Measurements from ENCODE around the gene UPK2.
"Not testable (repeated sequence)": the region's sequence is repeated elsewhere in the genome, so short reads cannot be mapped to it uniquely, and the experiment has no call there.

UPK2 gene

DNA sequence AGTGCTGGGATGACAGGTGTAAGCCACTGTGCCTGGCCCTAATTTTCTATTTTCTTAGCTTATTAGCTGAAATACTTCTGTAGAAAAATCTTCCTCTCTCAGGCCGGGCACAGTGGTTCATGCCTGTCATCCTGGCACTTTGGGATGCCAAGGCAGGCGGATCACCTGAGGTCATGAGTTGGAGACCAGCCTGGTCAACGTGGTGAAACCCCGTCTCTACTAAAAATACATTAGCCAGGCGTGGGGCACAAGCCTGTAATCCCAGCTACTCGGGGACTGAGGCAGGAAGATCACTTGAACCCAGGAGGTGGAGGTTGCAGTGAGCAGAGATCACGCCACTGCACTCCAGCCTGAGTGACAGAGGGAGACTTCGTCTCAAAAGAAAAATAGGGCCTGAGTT is 28.2 kb downstream of the UPK2 start:
- H3K4me1 ChIP-seq (ENCODE audit: control insufficient read depth in 5 of 5, insufficient read depth in 5 of 5, low read length in 5 of 5): peaks cover 3 to 15% (median 12%) of the 10 kb centered on the region in 5 donors
- H3K36me3 ChIP-seq (ENCODE audit: control insufficient read depth in 5 of 5, insufficient read depth in 5 of 5, low read length in 5 of 5); H3K27me3 ChIP-seq (ENCODE audit: control insufficient read depth in 5 of 5, insufficient read depth in 4 of 5, low read length in 5 of 5); H3K9me3 ChIP-seq (ENCODE audit: control insufficient read depth in 5 of 5, low read length in 5 of 5); H3K27ac ChIP-seq (ENCODE audit: low read depth, low read length); H3K4me3 ChIP-seq (ENCODE audit: low read depth in 1 of 5, low read length in 5 of 5); H3K9ac ChIP-seq (ENCODE audit: low read length in 5 of 5): not testable (repeated sequence)

DNA sequence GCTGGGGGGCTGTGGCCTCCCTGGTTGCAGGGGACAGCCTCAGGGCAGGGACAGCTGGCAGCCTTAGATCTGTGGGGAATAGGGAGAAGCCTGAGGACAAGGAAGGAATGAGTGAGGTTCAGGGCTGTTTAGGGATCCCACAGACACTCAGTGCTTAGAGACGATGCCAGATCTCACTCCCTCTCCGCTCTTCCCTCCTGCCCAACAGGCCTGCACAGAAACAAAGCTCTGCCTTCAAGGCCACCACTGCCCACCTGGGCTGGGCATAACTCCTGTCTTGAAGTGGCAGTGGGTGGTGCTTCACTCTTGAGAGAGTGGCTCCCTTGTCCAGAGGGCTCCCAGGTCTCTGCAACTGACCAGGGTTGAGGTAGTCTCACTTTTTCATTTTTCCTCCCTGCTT is 28.7 kb downstream of the UPK2 start:
- Histone ChIP-seq H3K4me3 (ENCODE audit: low read depth in 1 of 5, low read length in 5 of 5) (no peak overlapping the region), H3K36me3 (ENCODE audit: control insufficient read depth in 5 of 5, insufficient read depth in 5 of 5, low read length in 5 of 5) (no peaks in the 10 kb centered on the region), H3K9ac (ENCODE audit: low read length in 5 of 5) (no peak overlapping the region), H3K27me3 (ENCODE audit: control insufficient read depth in 5 of 5, insufficient read depth in 4 of 5, low read length in 5 of 5) (no peaks in the 10 kb centered on the region), H3K9me3 (ENCODE audit: control insufficient read depth in 5 of 5, low read length in 5 of 5) (no peaks in the 10 kb centered on the region), H3K4me1 (ENCODE audit: control insufficient read depth in 5 of 5, insufficient read depth in 5 of 5, low read length in 5 of 5) (peaks cover 3 to 12% (median 11%) of the 10 kb centered on the region in 5 donors), H3K27ac (ENCODE audit: low read depth, low read length) (no peak overlapping the region)

DNA sequence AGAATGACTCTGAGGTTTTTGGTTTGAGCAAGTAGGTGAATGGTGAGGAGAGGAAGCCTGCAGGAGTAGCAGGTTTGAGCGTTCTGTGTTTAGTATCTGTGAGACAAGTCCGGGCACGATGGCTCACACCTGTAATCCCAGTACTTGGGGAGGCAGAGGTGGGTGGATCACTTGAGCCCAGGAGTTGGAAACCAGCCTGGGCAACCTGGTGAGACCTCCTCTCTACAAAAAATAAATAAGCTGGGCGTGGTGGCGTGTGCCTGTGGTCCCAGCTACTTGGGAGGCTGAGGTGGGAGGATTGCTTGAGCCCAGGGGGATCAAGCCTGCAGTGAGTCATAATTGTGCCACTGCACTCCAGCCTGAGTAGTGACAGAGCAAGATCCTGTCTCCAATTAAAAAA is 32.2 kb downstream of the UPK2 start:
- H3K4me1 ChIP-seq (ENCODE audit: control insufficient read depth in 5 of 5, insufficient read depth in 5 of 5, low read length in 5 of 5): no peaks in the 10 kb centered on the region
- no peak overlapping the region for H3K4me3 ChIP-seq (ENCODE audit: low read depth in 1 of 5, low read length in 5 of 5)
- no peaks in the 10 kb centered on the region for H3K27me3 ChIP-seq (ENCODE audit: control insufficient read depth in 5 of 5, insufficient read depth in 4 of 5, low read length in 5 of 5)
- no peak overlapping the region for H3K9ac ChIP-seq (ENCODE audit: low read length in 5 of 5)
- H3K9me3 ChIP-seq (ENCODE audit: control insufficient read depth in 5 of 5, low read length in 5 of 5): no peaks in the 10 kb centered on the region
- H3K27ac ChIP-seq (ENCODE audit: low read depth, low read length): no peak overlapping the region
- H3K36me3 ChIP-seq (ENCODE audit: control insufficient read depth in 5 of 5, insufficient read depth in 5 of 5, low read length in 5 of 5): no peaks in the 10 kb centered on the region

DNA sequence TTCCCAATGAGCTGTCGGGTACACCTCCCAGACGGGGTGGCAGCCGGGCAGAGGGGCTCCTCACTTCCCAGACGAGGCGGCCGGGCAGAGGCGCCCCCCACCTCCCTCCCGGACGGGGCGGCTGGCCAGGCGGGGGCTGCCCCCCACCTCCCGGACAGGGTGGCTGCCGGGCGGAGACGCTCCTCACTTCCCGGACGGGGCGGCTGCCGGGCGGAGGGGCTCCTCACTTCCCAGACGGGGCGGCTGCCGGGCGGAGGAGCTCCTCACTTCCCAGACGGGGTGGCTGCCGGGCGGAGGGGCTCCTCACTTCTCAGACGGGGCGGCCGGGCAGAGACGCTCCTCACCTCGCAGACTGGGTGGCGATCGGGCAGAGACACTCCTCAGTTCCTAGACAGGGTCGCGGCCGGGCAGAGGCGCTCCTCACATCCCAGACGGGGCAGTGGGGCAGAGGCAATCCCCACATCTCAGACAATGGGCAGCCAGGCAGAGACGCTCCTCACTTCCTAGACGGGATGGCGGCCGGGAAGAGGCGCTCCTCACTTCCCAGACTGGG is 35.5 kb downstream of the UPK2 start:
- H3K4me3 ChIP-seq (ENCODE audit: low read depth in 1 of 5, low read length in 5 of 5); H3K4me1 ChIP-seq (ENCODE audit: control insufficient read depth in 5 of 5, insufficient read depth in 5 of 5, low read length in 5 of 5); H3K9me3 ChIP-seq (ENCODE audit: control insufficient read depth in 5 of 5, low read length in 5 of 5); H3K36me3 ChIP-seq (ENCODE audit: control insufficient read depth in 5 of 5, insufficient read depth in 5 of 5, low read length in 5 of 5); H3K9ac ChIP-seq (ENCODE audit: low read length in 5 of 5); H3K27ac ChIP-seq (ENCODE audit: low read depth, low read length); H3K27me3 ChIP-seq (ENCODE audit: control insufficient read depth in 5 of 5, insufficient read depth in 4 of 5, low read length in 5 of 5): not testable (repeated sequence)

DNA sequence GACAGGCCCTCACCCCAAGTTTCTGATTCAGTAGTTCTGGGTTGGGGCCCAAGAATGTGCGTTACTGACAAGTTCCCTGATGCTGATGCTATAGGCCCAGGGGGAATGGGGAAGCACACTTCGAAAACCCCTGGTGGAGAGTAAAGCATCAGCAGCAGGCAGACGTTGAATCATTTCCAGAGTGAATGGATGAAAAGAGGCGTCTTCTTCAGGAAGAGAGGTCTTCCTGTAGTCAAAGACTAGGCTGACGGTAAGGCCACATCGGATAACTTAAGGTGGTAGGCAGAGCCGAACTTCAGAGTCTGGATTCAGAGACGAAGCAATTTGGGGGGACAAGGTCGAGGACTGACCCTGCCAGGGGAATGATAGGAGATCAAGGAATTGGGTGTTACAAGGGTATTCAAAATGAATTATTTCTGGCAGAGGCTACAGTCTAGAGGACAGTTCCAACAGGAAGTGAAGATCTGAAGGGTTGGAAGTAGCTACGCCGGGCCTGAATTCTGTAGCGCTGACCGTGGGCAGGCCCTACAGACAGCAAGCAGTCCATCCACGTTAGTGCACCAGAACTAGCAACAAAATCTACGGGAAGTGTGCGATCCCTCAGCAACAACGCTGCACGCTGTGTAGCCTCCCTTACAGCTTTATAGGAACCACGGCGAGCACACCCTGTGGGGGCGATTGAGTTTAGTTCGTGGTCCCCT is 41.0 kb downstream of the UPK2 start:
- H3K27ac ChIP-seq (ENCODE audit: low read depth, low read length): peak overlapping the region; percentile 75
- H3K9me3 ChIP-seq (ENCODE audit: control insufficient read depth in 5 of 5, low read length in 5 of 5): no peaks in the 10 kb centered on the region
- H3K27me3 ChIP-seq (ENCODE audit: control insufficient read depth in 5 of 5, insufficient read depth in 4 of 5, low read length in 5 of 5): no peaks in the 10 kb centered on the region
- H3K36me3 ChIP-seq (ENCODE audit: control insufficient read depth in 5 of 5, insufficient read depth in 5 of 5, low read length in 5 of 5): peaks cover 7 to 21% (median 12%) of the 10 kb centered on the region in 5 donors
- peak overlapping the region; percentile 81 to 99 (median 94) for H3K4me3 ChIP-seq (ENCODE audit: low read depth in 1 of 5, low read length in 5 of 5)
- peak overlapping the region; percentile 16 to 93 (median 74) for H3K9ac ChIP-seq (ENCODE audit: low read length in 5 of 5)
- peaks cover 7 to 24% (median 22%) of the 10 kb centered on the region in 5 donors for H3K4me1 ChIP-seq (ENCODE audit: control insufficient read depth in 5 of 5, insufficient read depth in 5 of 5, low read length in 5 of 5)

DNA sequence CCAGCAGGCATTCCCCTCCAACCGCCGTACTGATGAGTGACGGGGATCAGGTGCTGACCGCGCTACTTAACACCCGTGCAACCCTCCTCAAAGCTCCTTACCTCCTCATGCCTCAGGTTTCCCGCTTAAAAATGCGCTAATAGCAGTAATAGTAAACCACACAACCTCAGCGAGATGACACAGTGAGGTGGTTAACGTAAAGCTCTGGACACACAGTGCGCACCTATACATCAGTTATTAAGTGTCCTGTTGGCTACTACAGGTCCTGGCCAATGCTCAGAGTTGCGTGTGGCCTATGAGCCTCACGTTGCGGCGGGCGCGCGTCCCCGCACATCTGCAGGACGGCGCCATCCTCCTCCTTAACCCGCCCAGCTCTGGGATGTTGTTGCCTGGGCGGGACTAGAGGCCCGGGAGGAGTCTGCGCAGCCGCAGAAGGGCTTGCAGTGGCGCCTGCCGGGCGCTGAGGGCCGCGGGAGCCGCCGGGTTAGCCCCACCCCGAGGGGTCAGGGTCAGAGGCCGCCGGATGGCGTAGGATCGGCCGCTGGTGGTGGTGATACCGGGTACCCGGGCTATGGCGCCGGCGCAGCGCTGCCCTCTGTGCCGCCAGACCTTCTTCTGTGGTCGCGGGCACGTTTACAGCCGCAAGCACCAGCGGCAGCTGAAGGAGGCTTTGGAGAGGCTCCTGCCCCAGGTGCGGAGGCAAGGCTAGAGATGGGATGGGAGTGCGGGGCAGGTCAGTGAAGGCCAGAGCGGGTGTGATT is 41.7 kb downstream of the UPK2 start, which contains the start of gene CENATAC:
Gene CENATAC (plus strand): TSS at position 512 of the 761 bp plus-strand sequence. CDS start 60 bp downstream, at position 572.
- peak within 1 kb of the TSS; percentile 73 to 93 (median 76) for H3K9ac ChIP-seq (ENCODE audit: low read length in 5 of 5)
- H3K4me1 ChIP-seq (ENCODE audit: control insufficient read depth in 5 of 5, insufficient read depth in 5 of 5, low read length in 5 of 5): peaks cover 7 to 24% (median 22%) of the 10 kb centered on the region in 5 donors
- H3K4me3 ChIP-seq (ENCODE audit: low read depth in 1 of 5, low read length in 5 of 5): peak within 1 kb of the TSS; percentile 81 to 99 (median 94)
- no peaks in the 10 kb centered on the region for H3K9me3 ChIP-seq (ENCODE audit: control insufficient read depth in 5 of 5, low read length in 5 of 5)
- H3K27ac ChIP-seq (ENCODE audit: low read depth, low read length): peak within 1 kb of the TSS; percentile 75
- peaks cover 7 to 26% (median 12%) of the 10 kb centered on the region in 5 donors for H3K36me3 ChIP-seq (ENCODE audit: control insufficient read depth in 5 of 5, insufficient read depth in 5 of 5, low read length in 5 of 5)
- no peaks in the 10 kb centered on the region for H3K27me3 ChIP-seq (ENCODE audit: control insufficient read depth in 5 of 5, insufficient read depth in 4 of 5, low read length in 5 of 5)

DNA sequence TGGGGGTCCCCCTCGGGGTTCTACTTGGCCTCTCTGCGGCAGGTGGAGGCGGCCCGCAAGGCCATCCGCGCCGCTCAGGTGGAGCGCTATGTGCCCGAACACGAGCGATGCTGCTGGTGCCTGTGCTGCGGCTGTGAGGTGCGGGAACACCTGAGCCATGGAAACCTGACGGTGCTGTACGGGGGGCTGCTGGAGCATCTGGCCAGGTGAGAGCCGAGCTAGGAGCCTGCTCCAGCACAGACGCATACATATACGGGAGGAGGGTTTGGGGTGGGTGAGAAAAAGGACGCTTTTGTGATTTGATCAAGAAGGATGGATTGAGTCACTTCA is 42.3 kb downstream of the UPK2 start:
- no peaks in the 10 kb centered on the region for H3K27me3 ChIP-seq (ENCODE audit: control insufficient read depth in 5 of 5, insufficient read depth in 4 of 5, low read length in 5 of 5)
- peaks cover 7 to 24% (median 22%) of the 10 kb centered on the region in 5 donors for H3K4me1 ChIP-seq (ENCODE audit: control insufficient read depth in 5 of 5, insufficient read depth in 5 of 5, low read length in 5 of 5)
- peak overlapping the region; percentile 75 for H3K27ac ChIP-seq (ENCODE audit: low read depth, low read length)
- peak overlapping the region; percentile 73 to 93 (median 76) for H3K9ac ChIP-seq (ENCODE audit: low read length in 5 of 5)
- peak overlapping the region; percentile 78 to 99 (median 89) for H3K4me3 ChIP-seq (ENCODE audit: low read depth in 1 of 5, low read length in 5 of 5)
- no peaks in the 10 kb centered on the region for H3K9me3 ChIP-seq (ENCODE audit: control insufficient read depth in 5 of 5, low read length in 5 of 5)
- H3K36me3 ChIP-seq (ENCODE audit: control insufficient read depth in 5 of 5, insufficient read depth in 5 of 5, low read length in 5 of 5): peaks cover 7 to 32% (median 15%) of the 10 kb centered on the region in 5 donors

DNA sequence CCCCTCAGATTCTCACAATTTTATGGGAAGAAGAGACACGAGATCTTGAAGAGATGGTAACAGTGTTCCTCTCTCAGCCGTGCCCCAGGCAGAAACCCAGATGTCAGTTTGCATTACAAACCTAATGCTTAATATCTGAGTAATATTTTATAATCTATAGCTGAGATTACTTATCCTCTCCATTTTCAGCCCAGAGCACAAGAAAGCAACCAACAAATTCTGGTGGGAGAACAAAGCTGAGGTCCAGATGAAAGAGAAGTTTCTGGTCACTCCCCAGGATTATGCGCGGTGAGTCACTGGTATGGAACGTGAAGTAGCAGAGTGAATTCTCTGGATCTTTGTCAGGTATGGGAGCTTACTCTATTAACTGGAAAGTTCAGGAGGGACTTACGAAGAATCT is 42.7 kb downstream of the UPK2 start:
- H3K9me3 ChIP-seq (ENCODE audit: control insufficient read depth in 5 of 5, low read length in 5 of 5): no peaks in the 10 kb centered on the region
- peak overlapping the region; percentile 73 to 93 (median 76) for H3K9ac ChIP-seq (ENCODE audit: low read length in 5 of 5)
- peaks cover 7 to 32% (median 15%) of the 10 kb centered on the region in 5 donors for H3K36me3 ChIP-seq (ENCODE audit: control insufficient read depth in 5 of 5, insufficient read depth in 5 of 5, low read length in 5 of 5)
- no peaks in the 10 kb centered on the region for H3K27me3 ChIP-seq (ENCODE audit: control insufficient read depth in 5 of 5, insufficient read depth in 4 of 5, low read length in 5 of 5)
- H3K4me1 ChIP-seq (ENCODE audit: control insufficient read depth in 5 of 5, insufficient read depth in 5 of 5, low read length in 5 of 5): peaks cover 7 to 24% (median 22%) of the 10 kb centered on the region in 5 donors
- peak overlapping the region; percentile 75 for H3K27ac ChIP-seq (ENCODE audit: low read depth, low read length)
- H3K4me3 ChIP-seq (ENCODE audit: low read depth in 1 of 5, low read length in 5 of 5): peak overlapping the region; percentile 78 to 99 (median 89)

DNA sequence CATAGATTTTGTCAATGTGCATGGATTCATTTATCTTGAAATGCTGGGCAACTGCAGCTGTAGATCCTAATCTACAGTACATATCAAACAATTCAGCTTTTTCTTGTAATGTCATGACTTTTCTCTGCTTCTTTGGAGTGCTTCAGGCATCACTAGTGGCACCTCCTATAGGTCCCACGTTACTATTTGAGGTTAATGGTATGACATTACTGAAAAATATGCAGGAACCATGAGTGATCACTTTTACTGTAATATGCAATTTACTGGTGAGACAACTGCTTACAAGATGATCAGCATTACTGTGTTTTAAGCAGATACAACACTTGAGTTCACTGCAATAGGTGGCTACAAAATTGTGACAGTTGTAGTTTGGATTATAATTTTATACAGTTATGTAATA is 44.8 kb downstream of the UPK2 start:
- H3K4me3 ChIP-seq (ENCODE audit: low read depth in 1 of 5, low read length in 5 of 5): no peak overlapping the region
- H3K9ac ChIP-seq (ENCODE audit: low read length in 5 of 5): no peak overlapping the region
- no peaks in the 10 kb centered on the region for H3K9me3 ChIP-seq (ENCODE audit: control insufficient read depth in 5 of 5, low read length in 5 of 5)
- peaks cover 7 to 24% (median 22%) of the 10 kb centered on the region in 5 donors for H3K4me1 ChIP-seq (ENCODE audit: control insufficient read depth in 5 of 5, insufficient read depth in 5 of 5, low read length in 5 of 5)
- H3K36me3 ChIP-seq (ENCODE audit: control insufficient read depth in 5 of 5, insufficient read depth in 5 of 5, low read length in 5 of 5): peaks cover 7 to 37% (median 21%) of the 10 kb centered on the region in 5 donors
- H3K27me3 ChIP-seq (ENCODE audit: control insufficient read depth in 5 of 5, insufficient read depth in 4 of 5, low read length in 5 of 5): no peaks in the 10 kb centered on the region
- no peak overlapping the region for H3K27ac ChIP-seq (ENCODE audit: low read depth, low read length)

DNA sequence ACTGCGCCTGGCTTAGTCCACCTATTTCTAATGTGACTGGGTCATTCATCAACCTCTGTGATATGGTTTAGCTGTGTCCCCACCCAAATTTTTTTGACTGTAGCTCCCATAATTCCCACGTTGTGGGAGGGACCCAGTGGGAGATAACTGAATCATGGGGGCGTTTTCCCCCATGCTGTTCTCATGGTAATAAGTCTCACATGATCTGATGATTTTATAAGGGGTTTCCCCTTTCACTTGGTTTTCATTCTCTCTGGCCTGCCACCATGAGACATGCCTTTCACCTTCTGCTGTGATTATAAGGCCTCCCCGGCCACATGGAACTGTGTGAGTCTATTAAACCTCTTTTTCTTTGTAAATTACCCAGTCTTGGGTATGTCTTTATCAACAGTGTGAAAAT is 50.6 kb downstream of the UPK2 start:
- Histone ChIP-seq H3K9ac (ENCODE audit: low read length in 5 of 5) (no peak overlapping the region), H3K4me1 (ENCODE audit: control insufficient read depth in 5 of 5, insufficient read depth in 5 of 5, low read length in 5 of 5) (no peaks in the 10 kb centered on the region), H3K36me3 (ENCODE audit: control insufficient read depth in 5 of 5, insufficient read depth in 5 of 5, low read length in 5 of 5) (peaks cover 0 to 58% (median 39%) of the 10 kb centered on the region in 5 donors), H3K27ac (ENCODE audit: low read depth, low read length) (no peak overlapping the region), H3K4me3 (ENCODE audit: low read depth in 1 of 5, low read length in 5 of 5) (no peak overlapping the region), H3K27me3 (ENCODE audit: control insufficient read depth in 5 of 5, insufficient read depth in 4 of 5, low read length in 5 of 5) (no peaks in the 10 kb centered on the region), H3K9me3 (ENCODE audit: control insufficient read depth in 5 of 5, low read length in 5 of 5) (no peaks in the 10 kb centered on the region)

Measured in subcutaneous abdominal adipose tissue (tissue), 5 donors.